ENCODE results near the gene FBXW9.
"Not testable (repeated sequence)": the region's sequence is repeated elsewhere in the genome, so short reads cannot be mapped to it uniquely, and the experiment has no call there.

FBXW9 gene

DNA sequence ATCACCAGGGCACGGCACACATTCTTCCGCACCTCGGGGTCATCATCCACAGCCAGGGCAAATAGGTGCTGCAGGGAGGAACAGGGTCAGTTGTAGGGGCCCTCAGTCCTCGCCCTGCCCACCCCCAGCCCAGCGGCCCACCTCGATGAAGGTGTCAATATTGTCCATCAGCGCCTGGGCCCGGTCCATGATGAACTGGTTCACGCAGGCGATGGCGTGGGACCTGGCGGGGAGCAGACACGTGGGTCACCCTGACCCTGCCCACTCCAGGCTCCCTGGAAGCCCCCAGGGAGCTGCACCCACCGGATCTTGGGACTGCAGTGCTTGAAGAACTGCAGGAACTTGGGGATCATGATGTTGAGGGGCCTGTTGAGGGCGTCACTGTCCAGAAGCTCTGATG, 18.7 kb upstream of the FBXW9 start:
- no peak for DNase-seq

DNA sequence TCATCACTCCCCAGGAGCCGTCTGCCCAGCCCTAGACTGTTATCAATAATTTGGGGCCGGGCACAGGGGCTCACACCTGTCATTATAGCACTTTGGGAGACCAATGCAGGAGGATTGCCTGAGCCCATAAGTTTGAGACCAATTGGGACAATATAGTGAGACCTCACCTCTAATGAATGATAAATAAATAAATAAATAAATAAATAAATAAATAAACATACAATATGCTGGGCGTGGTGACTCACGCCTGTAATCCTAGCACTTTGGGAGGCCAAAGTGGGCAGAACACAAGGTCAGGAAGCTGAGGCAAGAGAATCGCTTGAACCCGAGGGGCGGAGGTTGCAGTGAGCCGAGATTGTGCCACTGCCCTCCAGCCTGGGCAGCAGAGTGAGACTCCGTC, 16.9 kb upstream of the FBXW9 start:
- not testable (repeated sequence) for DNase-seq

DNA sequence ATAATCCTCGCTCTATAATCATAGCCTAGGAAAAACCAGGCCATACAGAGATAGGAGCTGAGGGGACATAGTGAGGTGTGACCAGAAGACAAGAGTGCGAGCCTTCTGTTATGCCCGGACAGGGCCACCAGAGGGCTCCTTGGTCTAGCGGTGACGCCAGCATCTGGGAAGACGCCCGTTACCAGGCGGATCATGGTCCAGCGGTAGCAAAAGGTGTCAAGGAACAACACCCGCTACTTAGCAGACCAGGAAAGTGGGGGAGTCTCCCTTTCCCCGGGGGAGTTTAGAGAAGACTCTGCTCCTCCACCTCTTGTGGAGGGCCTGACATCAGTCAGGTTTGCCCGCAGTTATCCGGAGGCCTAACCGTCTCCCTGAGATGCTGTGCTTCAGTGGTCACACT, 15.6 kb upstream of the FBXW9 start:
- not testable (repeated sequence) for DNase-seq

DNA sequence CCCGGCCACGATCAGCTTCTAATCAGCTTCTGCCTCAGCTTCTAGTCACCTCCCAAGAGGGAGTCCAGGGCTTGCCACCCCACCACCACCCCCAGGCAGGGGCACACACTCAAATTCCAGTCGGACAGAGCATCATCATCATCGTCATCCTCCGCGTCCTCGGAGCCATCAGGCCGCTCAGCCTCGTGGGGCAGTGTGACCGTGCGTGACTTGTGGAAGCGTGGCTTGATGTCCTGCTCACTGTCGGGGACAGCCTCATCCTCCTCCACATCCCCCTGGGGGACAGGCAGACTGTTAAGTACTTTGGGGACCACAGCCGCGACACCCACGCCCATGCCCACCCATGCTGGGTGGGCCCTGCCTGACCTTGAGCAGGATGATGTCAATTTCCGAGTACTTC, 14.8 kb upstream of the FBXW9 start:
- DNase-seq = no peak

DNA sequence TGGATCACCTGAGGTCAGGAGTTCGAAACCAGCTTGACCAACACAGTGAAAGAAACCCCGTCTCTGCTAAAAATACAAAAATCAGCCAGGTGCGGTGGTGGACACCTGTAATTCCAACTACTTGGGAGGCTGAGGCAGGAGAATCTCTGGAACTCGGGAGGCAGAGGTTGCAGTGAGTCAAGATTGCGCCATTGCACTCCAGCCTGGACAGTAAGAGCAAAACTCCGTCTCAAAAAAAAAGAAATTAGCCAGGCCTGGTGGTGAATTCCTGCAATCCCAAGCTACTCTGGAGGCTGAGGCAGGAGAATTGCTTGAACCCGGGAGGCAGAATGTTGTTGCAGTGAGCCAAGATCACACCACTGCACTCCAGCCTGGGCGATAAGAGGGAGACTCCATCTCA, 12.2 kb upstream of the FBXW9 start:
- DNase-seq = no peak

DNA sequence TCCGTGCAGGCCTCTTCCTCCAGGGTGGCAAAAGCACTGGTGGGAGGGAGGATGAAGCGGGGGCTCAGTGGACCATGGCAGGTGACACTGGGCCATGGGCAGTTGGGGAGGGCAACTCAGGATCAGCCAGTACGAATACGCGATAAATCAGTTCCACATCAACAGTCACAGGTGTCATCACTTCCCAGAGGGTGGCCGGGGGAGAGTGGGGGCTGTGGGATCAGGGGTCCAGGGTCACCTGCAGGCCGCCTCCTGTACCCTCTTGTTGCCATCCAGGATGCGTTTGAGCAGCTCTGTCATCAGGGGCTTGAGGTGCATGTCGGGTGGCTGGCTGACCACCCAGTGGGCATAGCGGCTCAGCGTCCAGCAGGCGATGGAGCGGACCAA, 9.9 kb upstream of the FBXW9 start:
- no peak for DNase-seq

DNA sequence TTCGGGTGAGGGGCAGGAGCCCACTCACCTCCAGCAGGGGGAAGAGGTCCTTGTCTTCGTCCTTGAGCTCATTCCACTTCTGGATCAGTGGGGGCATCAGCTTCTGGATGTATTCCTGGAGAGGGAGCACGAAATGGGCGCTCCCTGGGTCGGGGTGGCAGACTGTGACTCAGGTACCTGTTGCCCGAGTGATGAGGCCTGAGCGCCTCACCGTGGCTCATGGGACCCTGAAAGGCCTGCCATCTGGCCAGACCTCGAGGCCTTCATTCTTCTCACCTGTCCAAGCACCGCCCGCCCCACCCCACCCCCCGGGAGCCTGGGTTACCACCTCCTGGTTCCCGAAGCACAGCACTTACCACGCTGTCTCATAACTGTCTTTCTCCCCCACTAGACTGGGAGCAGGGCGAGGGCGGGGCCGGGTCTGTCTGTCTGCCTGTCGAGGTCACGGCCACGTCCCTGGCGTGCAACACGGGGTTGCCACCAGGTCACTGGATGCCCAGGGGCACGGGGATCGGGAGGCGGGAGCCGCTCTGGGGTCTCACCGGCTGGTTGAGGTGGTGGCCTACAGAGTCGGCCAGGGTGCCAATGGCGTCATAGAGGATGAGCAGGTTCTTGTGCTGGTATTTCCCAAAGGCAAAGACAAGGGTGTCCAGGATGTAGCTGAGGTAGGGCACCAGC, 9.4 kb upstream of the FBXW9 start:
- DNase-seq = no peak

DNA sequence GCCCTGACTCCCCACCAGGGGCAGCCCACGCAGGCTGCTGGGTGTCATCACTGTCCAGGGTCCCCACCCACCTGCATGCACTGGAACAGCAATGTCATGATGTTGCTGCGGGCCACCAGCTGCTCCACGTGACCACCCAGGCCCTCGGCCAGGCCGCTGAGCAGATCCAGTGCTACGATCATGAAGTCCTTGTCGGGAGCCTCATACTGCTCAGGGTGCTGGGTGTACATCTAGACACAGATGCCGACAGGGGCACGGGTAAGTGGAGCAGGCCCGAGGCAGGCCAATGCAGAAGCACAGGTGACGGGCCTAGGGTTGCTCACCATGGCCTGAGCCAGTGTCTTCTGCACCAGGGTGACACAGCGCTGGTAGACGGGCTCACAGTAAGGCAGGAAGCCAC, 8.7 kb upstream of the FBXW9 start:
- no peak for DNase-seq

DNA sequence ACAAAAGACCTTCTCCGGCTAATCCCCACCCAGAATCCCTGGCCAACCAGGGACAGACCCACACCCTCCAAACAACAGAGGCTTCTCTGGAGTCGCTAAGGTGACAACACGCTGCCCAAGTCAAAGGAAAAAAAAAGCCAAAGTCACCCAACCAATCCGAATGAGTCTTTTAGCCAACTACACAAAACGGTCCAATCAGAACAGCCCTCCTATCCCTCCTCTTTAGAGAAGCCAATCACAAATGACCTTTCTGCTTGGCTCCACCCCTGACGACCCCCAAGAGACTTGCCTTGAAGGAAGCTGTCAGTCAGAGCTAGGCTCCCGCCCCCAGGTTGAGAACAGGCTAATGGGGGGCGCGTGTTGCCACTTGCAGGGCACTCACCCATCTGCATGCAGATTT, 6.6 kb upstream of the FBXW9 start:
- no peak for DNase-seq

DNA sequence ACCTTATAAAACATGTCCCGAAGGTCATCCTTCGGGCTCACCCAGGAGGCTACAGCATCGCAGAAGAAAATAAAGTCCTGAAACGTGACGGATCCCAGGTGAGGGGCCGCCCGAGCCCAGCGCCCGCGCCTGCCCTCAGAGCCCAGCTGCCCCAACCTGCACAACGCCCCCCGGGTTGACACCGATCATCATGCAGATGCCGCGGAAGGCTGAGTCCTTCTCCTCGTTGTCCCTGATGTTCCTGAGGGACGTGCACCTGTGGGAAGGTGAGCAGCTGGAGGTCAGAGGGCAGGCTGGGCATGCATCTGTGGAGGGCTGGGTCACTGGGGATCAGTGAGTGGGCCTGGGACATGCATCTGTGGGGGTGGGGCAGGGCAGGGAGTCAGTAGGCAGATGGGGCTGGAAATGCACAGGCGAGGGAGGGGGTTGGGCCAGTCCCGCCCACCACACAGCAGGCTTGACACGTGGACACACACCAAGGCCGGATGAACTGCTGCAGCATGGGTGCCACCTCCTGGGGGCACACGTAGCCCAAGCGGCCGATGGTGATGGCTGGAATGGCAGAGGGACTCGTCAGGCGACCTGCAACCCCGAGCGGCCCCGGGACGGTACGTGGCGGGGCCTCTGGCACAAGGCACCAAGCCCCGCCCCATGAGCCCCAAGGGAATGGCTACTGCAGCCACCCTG, 5.3 kb upstream of the FBXW9 start:
- DNase-seq = no peak

DNA sequence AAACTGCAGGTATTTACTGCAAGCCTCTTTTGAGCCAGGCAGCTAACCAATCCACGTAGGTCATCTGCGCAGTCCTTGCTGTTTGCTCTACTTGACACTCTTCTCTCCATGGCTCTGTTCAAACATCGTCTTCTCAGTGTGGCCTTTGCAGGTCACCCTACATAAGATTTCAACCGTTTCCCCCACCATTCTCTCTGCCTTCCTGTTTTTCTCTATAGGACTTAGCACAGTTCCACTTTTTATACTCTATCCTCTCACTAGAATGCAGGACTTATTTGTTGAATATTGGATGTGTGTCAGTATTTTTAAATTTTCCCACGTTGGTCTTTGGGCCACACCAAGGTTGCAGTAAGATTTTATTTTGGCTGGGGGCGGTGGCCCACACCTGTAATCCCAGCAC, 1.7 kb upstream of the FBXW9 start:
- DNase-seq = no peak

DNA sequence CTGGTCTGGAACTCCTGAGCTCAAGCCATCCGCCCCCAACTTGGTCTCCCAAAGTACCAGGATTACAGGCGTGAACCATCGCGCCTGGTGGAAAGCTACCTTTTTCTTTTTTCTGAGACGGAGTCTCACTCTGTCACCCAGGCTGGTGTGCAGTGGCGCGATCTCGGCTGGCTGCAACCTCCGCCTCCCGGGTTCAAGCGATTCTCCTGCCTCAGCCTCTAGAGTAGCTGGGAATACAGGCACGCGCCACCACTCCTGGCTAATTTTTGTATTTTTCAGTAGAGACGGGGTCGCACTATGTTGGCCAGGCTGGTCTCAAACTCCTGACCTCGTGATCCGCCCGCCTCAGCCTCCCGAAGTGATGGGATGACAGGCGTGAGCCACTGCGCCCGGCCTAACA, 994 bp upstream of the FBXW9 start:
- not testable (repeated sequence) for DNase-seq

DNA sequence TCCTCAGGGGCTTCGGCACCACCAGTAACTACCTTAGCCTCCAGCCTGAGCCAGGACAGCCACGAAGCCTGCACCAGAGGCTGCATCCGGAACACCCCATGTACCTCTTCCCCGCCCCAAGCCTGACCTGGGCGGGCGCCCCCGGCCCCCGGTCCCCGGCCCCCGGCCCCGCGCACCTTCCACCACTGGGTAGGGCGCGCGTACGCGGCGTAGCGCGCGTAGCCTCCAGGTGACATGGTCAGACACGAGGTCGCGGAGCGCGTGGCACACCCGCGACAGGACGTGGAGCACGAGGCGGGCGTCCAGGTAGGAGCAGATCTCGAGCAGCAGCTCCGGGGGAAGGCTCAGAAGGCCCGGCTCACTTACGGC, 450 bp downstream of the FBXW9 start:
- peak in 1 of 2 experiments; percentile 17 for DNase-seq

DNA sequence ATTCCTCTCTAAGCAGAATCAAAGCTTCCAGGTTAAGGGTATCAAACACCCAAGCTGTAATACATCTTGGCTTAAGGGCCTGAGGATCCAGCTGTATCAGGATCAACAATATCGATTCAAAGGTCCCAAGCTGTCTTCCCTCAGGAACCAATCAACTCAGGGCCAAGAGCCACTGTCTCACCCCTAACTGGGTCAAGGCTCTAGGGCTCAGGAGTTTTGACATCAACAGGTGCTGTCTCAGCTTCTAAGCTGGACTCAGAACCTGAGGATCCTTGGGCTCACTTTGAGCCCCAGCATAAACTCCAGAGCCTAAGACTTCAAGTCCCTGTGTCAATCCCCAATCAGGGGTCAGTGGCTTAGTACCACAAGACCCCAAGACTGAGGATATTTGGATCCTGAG, 917 bp downstream of the FBXW9 start:
- DNase-seq = no peak

DNA sequence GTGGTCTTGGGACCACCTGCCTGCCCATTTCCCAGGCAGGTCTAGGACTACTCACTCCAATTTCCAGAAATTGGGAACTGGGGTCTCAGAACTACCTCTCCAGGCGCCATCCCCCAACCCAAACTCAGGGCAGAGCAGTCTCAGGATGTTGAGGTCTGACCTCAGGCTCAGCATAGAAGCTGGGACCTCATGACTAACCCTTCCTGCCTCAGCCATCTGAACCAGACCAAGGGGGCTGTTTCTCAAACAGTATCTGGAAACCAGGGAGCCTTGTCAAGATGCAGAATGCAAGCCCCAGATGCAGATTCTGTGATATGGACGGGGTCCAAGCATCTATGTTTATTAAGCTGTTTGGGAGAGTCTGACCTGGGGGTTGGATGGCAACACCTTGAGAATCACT, 1.3 kb downstream of the FBXW9 start:
- no peak for DNase-seq

DNA sequence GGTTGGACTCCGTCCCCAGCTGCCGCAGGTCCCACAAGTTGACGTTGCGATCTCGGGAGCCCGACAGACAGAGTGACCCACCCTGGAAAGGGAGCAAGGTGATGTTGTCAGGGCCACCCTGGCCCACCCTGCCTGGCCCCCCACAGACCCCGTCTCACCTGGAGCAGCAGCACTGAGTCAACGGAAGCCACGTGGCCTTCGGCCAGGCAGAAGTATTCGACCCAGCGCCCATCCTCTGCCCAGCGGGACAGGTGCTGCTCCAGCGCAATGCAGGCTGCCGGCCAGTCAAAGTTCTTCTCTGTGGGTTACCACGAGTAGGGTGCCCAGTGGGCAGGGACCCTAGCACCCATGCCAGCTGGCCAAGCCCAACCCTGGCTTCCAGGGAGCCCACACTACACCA, 1.8 kb downstream of the FBXW9 start:
- no peak for DNase-seq

DNA sequence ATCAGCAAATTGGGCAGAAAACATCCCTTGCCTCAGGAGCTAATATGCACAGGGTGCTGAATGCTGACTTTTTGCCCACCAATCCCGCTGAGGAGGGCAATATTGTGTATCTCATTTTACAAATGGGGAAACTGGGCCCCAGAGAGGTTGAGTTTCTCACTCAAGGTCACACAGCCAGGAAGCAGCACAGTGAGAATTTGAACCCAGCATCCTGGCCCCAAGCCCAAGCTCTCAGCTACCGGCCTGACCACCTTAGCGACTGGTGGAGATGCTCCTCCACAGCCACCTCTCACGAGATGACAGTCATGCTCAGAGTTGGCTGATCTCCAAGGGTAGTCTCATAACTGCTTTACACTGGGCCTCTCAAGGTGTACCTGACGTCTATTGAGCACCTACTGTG, 3.5 kb downstream of the FBXW9 start:
- DNase-seq = no peak

DNA sequence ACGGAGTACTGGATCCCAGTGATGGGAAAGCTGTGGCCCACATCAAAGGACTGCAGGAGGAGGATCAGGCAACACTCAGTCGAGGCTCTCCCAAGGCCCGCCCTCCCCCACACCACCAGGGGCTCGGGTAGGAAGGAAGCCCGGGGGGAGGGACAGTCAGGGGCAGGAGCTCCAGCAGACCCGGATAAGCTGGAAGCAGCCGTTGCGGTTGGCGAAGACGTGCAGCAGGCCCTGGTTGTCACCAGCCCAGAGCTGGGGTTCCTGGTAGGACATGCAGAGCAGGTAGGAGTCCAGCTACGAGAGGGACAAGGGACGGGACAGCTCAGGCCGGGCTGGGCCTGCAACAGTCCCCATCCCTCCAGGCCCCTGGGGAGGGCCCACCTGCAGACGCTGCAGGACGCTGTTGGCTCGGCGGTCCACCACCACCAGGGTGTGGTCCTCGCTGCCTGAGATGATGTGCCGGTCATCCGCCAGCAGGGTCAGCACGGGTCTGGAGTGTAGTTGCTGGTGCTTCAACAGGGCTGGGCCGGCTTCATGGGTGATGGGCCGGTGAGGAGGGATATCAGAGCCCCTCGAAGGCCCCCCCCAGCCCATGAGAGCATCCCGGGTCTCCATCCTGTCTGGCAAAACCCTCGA, 6.7 kb downstream of the FBXW9 start:
- DNase-seq = no peak

DNA sequence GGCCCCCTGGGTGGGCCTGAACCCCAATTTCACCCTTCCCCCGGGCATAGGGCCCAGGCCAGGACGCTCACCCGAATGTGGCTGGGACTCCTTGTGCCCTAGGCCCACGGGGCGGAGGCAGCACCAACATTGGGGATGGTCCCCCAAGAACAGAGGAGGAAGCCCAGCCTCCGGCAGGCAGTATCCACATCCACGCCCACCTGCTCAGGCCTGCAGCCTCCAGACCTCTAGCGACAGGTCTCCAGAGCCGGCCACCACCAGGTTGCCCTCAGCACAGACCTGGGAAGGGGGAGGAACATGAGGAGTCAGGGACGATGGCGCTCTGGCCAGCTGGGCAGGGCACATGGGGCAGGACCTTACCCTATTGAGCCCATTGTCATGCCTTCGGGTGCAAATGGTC, 7.4 kb downstream of the FBXW9 start:
- no peak for DNase-seq

DNA sequence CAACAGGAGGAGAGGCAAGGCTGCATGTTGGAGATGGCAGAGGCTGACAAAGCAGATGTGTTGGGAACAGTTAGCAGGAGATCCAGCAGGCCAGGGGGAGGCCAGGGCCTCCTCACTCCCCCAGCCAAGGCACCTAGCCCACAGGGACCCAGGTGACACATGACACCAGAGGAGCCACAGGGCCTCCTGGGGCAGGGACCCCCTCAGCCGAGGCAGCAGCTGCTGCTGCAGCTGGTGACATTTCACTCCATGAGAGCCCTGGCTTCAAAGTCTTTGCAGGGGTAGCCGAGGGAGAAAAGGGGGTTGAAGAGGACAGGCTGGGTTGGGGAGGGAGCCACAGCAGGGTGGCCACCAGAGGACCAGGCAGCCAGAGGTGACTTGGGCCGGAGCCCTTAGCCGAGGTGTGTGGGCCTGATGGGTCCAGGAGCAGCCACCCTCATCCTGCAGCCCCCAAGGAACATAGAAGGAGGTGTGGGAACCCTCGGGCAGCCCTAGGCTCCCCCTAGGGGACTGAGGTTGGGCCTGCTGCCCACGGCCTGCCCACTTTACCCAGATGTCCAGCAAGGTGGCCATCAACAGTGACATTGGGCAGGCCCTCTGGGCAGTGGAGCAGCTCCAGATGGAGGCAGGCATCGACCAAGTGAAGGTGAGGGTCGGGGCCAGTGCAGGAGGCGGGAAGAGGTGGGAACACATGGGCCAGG, 8.8 kb downstream of the FBXW9 start, which contains the start of gene GNG14:
Gene GNG14, plus strand, starts transcription at position 503 of the 701 bp plus-strand sequence. Its CDS starts 51 bp downstream, at position 554.
- no peak for DNase-seq

DNA sequence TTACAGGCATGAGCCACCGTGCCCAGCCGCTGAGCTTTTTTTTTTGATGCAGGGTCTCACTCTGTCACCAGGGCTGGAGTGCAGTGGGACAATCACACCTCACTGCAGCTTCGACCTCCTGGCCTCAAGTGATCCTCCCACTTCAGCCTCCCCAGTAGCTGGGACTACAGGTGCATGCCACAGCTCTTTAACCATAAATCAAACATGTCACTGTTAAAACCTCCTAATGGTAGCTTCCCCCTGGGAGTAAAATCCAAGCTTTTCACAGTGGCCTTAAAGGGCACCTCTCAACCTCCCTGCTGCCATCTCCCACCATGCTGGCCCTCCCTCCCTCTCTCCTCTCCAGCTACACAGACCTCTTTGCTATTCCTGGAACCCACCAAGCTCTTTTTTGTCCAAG, 10.6 kb downstream of the FBXW9 start:
- no peak for DNase-seq

DNA sequence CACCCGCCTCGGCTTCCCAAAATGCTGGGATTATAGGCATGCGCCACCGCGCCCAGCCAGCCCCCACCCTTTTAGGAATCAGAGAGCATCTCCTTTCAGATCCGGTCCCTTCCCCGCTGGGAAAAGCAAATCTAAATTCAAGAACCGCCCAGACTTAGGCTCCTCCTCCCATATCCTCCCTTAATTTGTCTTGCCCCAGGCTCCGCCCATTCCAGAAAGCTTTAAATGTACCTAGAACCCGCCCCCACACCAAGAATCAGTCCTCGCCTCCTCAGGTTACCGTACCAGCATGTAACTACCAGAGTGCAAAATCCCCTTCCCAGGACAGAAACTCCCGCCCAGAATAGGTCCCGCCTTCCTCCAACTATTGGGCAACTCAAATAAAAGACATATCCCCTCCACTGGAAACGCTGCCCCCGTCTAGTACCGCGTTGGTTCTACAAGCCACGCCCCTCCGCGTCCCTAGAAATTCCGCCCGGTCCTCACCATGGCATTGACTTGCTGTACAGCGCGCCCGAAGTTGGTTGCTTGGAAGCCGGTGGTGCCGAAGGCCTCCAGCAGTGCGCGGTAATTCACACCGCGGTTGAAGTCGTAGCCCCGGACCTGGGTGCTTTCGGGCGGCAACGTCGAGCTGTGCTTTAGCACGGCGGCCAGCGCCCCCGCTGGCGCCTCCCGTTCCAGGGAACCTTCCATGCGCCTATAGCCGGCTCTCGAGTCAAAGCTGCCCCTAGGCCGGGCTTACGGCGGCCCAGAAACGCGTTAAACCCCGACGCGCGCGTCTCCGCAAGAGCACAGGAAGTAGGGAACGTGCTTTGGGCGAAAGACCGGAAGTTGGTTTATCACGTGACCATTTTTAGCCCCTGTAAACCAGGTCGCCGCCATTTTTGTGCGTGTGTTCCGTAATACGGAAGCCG, 15.1 kb downstream of the FBXW9 start, which contains the start of gene DHPS:
Gene DHPS, minus strand, starts transcription at position 807 of the 914 bp plus-strand sequence. Its CDS starts 114 bp downstream, at position 693.
- peak; percentile 81 to 92 for DNase-seq

DNA sequence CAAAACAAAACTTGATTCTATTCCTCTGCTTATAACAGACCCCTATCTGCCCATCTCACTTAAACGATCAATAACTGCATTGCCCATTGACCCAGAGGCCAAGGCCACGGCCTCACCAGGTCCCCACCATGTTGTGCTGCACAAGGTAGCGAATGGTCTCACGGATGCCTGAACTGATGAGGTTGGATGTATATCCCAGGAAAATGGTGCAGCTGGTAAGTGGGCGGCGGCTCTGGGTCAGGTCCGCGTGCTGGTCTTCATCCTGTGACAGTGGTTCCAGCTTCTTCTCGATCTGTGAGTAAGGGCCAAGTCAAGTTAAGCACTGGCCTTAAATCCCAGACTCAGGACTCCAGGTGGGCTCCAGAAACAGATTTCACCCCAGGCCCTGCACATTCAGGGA, 16.4 kb downstream of the FBXW9 start:
- no peak for DNase-seq

Data from stimulated activated CD4-positive, alpha-beta T cell treated with anti-CD3 and anti-CD28 coated beads, Interleukin-4, amount 100 ng/mL, for 4 hours (primary cell).